GM23338 (cell line): Measurements from ENCODE around the gene ANKRD44. TPM values are rescaled to one million over a fixed set of nuclear protein-coding genes. Genes with fewer than 3 reads are reported as not detected.
A peak's percentile ranks its signal among the peaks of the same experiment; 100 is the strongest.

Experiments used
- ATAC-seq: fragments of 200-7000 bp; cut with Tn5 transposase; 3 replicates; pipeline ENCODE4 v1.9.1; 2020
- DNase-seq: peaks from one replicate; pipeline ENCODE4 v3.0.0-alpha.2; 2015; ENCODE audit warnings: low spot score
- H2AFZ ChIP-seq: fragments of 200-600 bp; sonication (generic); 2 replicates; pipeline ENCODE4 v1.8.0; 2016; ENCODE audit warnings: antibody characterized with exemption, mild to moderate bottlenecking, moderate library complexity
- H3F3A ChIP-seq: fragments of 200-600 bp; sonication (generic); replicated peaks from 2 replicates; pipeline ENCODE4 v1.8.0; 2017; ENCODE audit warnings: antibody characterized with exemption, mixed run types, low read depth
- H3K27ac ChIP-seq: fragments of 200-600 bp; sonication (generic); 2 replicates; pipeline ENCODE4 v1.6.1; 2016; ENCODE audit warnings: low read depth
- H3K27me3 ChIP-seq: fragments of 200-600 bp; sonication (generic); 2 replicates; pipeline ENCODE4 v1.8.0; 2016; ENCODE audit warnings: mild to moderate bottlenecking, mixed run types, moderate library complexity; ENCODE audit not compliant: insufficient read depth
- H3K36me3 ChIP-seq: fragments of 200-600 bp; sonication (generic); 2 replicates; pipeline ENCODE4 v1.8.0; 2016; ENCODE audit warnings: mild to moderate bottlenecking; ENCODE audit not compliant: insufficient read depth
- H3K4me1 ChIP-seq: fragments of 200-600 bp; sonication (generic); 2 replicates; pipeline ENCODE4 v1.8.0; 2016; ENCODE audit warnings: mild to moderate bottlenecking, moderate library complexity; ENCODE audit not compliant: insufficient read depth
- H3K4me2 ChIP-seq: fragments of 200-600 bp; sonication (generic); 2 replicates; pipeline ENCODE4 v1.7.1; 2017; ENCODE audit warnings: mixed run types
- H3K4me3 ChIP-seq: fragments of 200-600 bp; sonication (generic); 2 replicates; pipeline ENCODE4 v1.6.1; 2016; ENCODE audit warnings: mixed run types
- H3K79me2 ChIP-seq: fragments of 200-600 bp; sonication (generic); replicated peaks from 2 replicates; pipeline ENCODE4 v1.8.0; 2017; ENCODE audit warnings: mild to moderate bottlenecking; ENCODE audit not compliant: insufficient read depth
- H3K9me2 ChIP-seq: fragments of 200-600 bp; sonication (generic); 2 replicates; pipeline ENCODE4 v1.8.0; 2017; ENCODE audit not compliant: insufficient read depth
- H4K20me1 ChIP-seq: fragments of 200-600 bp; sonication (generic); replicated peaks from 2 replicates; pipeline ENCODE4 v1.8.0; 2017; ENCODE audit warnings: mild to moderate bottlenecking; ENCODE audit not compliant: insufficient read depth
- H3K27ac Mint-ChIP-seq: 2 replicates; pipeline ENCODE4 v1.8.0; 2020; ENCODE audit warnings: inconsistent platforms, mild to moderate bottlenecking, moderate library complexity, mixed read lengths
- H3K27me3 Mint-ChIP-seq: 3 replicates; pipeline ENCODE4 v1.8.0; 2022; ENCODE audit warnings: low read depth, mild to moderate bottlenecking, moderate library complexity, mixed read lengths, inconsistent platforms; ENCODE audit not compliant: insufficient read depth, poor library complexity
- H3K36me3 Mint-ChIP-seq: 3 replicates; pipeline ENCODE4 v1.8.0; 2021; ENCODE audit warnings: low read depth, mild to moderate bottlenecking, inconsistent platforms, moderate library complexity, mixed read lengths
- H3K4me1 Mint-ChIP-seq: 3 replicates; pipeline ENCODE4 v1.8.0; 2020; ENCODE audit warnings: mild to moderate bottlenecking, inconsistent platforms, mixed read lengths
- H3K4me3 Mint-ChIP-seq: 3 replicates; pipeline ENCODE4 v1.8.0; 2021; ENCODE audit warnings: moderate library complexity, mild to moderate bottlenecking, inconsistent platforms, mixed read lengths
- H3K9me3 Mint-ChIP-seq: 3 replicates; pipeline ENCODE4 v1.8.0; 2020; ENCODE audit warnings: moderate library complexity, mild to moderate bottlenecking, inconsistent platforms, mixed read lengths
- EZH2 ChIP-seq: fragments of 200-600 bp; sonication (generic); IDR thresholded peaks from one replicate; pipeline ENCODE4 v1.8.0; 2017; ENCODE audit warnings: antibody characterized with exemption, mild to moderate bottlenecking, low read depth; ENCODE audit not compliant: unreplicated experiment
- JUNB ChIP-seq: IDR thresholded peaks from one replicate; pipeline ENCODE4 v1.6.1; 2016; ENCODE audit warnings: antibody characterized with exemption; ENCODE audit not compliant: unreplicated experiment
- NANOG ChIP-seq: IDR thresholded peaks from 2 replicates; pipeline ENCODE4 v1.6.1; 2016; ENCODE audit warnings: antibody characterized with exemption, borderline replicate concordance
- POLR2AphosphoS5 ChIP-seq: IDR thresholded peaks from 2 replicates; pipeline ENCODE4 v1.6.1; 2016; ENCODE audit warnings: antibody characterized with exemption, low read depth
- ZNF114 ChIP-seq: fragments of 250-450 bp; sonication (Bioruptor Pico); IDR thresholded peaks from 2 replicates; pipeline ENCODE4 v1.5.0; 2020; ENCODE audit warnings: mild to moderate bottlenecking, moderate library complexity
- ZNF331 ChIP-seq: fragments of 250-450 bp; sonication (Bioruptor Pico); IDR thresholded peaks from 2 replicates; pipeline ENCODE4 v1.5.0; 2020; ENCODE audit warnings: low read depth, mild to moderate bottlenecking, moderate library complexity
- ZNF462 ChIP-seq: fragments of 250-450 bp; sonication (Bioruptor Pico); IDR thresholded peaks from 2 replicates; pipeline ENCODE4 v1.5.0; 2020; ENCODE audit warnings: mild to moderate bottlenecking, moderate library complexity
- polyA plus RNA-seq: library from polyadenylated mRNA; unstranded; fragments of >200 nt; fragmentation: Nextera tagmentation; extraction: Ambion mirVana; gene quantifications from 2 replicates; pipeline ENCODE4 v1.2.1, GENCODE V29; 2016
- total RNA-seq: library from RNA; depleted of rRNA; stranded (reverse); fragments of >200 nt; shearing (Covaris generic); gene quantifications from 2 replicates; pipeline ENCODE4 v1.2.3, GENCODE V29; 2014
- TF ChIP-seq, protein P1 (sequence below), 2 experiments: fragments of 200-600 bp in 1 of 2; sonication (generic) in 1 of 2; conservative IDR thresholded peaks; 2 replicates each; pipeline versions ENCODE4 v1.5.1 to v1.6.1; 2016 to 2017; ENCODE audit warnings: antibody characterized with exemption in 2 of 2, low read depth in 2 of 2, mild to moderate bottlenecking in 2 of 2, moderate library complexity in 1 of 2

The ANKRD44 gene
- total and polyA plus RNA-seq, 2 experiments from 2014 or later: 0.44 to 0.56 TPM

DNA sequence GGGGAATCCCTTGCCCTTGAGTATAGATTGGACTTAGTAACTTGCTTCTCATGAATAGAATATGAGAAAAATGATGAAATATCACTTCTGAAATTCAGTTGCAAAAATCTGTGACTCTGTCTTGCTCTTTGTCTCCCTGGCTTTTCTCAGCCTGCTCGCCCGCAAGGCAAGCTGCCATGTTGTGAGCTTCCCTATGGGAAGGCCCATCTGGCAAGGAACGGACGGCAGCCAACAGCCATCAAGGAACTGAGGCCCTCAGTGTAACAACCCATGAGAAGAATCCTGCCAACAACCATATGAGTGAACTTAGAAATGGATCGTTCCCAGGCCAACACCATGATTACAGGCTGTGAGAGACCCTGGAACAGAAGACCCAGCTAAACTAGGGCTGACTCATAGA, 325.7 kb downstream of the ANKRD44 start:
- no peaks in the 10 kb centered on the region for H3K36me3 ChIP-seq
- no peak for DNase-seq
- peaks cover 16% of the 10 kb centered on the region; the same call in 1 of the 2 replicates for H3K4me1 ChIP-seq
- Mint-ChIP-seq H3K4me1 (peaks cover 24% of the 10 kb centered on the region; the same call in 2 of the 3 replicates), H3K9me3 (no peaks in the 10 kb centered on the region; the same call in 2 of the 3 replicates), H3K36me3 (no peaks in the 10 kb centered on the region), H3K27ac (peak overlapping the region; percentile 43; the same call in 1 of the 2 replicates), H3K4me3 (no peak overlapping the region), H3K27me3 (peaks cover 2% of the 10 kb centered on the region)
- no peak for ATAC-seq
- H4K20me1 ChIP-seq: no peaks in the 10 kb centered on the region
- TF ChIP-seq POLR2AphosphoS5: no peak
- TF ChIP-seq JUNB: no peak
- no peak for TF ChIP-seq ZNF331 (CRISPR knock-in tag)
- no peak for TF ChIP-seq ZNF462 (CRISPR knock-in tag)
- TF ChIP-seq, protein P1, sequence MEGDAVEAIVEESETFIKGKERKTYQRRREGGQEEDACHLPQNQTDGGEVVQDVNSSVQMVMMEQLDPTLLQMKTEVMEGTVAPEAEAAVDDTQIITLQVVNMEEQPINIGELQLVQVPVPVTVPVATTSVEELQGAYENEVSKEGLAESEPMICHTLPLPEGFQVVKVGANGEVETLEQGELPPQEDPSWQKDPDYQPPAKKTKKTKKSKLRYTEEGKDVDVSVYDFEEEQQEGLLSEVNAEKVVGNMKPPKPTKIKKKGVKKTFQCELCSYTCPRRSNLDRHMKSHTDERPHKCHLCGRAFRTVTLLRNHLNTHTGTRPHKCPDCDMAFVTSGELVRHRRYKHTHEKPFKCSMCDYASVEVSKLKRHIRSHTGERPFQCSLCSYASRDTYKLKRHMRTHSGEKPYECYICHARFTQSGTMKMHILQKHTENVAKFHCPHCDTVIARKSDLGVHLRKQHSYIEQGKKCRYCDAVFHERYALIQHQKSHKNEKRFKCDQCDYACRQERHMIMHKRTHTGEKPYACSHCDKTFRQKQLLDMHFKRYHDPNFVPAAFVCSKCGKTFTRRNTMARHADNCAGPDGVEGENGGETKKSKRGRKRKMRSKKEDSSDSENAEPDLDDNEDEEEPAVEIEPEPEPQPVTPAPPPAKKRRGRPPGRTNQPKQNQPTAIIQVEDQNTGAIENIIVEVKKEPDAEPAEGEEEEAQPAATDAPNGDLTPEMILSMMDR (conservative IDR thresholded peaks at IDR 0.05; ENCODE audit: low read depth in 2 of 2): no peak
- TF ChIP-seq EZH2: no peak
- no peak for TF ChIP-seq ZNF114 (CRISPR knock-in tag)
- TF ChIP-seq NANOG: no peak
- H3K9me2 ChIP-seq: no peaks in the 10 kb centered on the region
- H3K4me3 ChIP-seq: no peak overlapping the region
- no peaks in the 10 kb centered on the region for H3K27me3 ChIP-seq
- no peak overlapping the region for H2AFZ ChIP-seq
- H3F3A ChIP-seq: no peaks in the 10 kb centered on the region
- no peak overlapping the region for H3K4me2 ChIP-seq
- no peak overlapping the region for H3K27ac ChIP-seq
- no peaks in the 10 kb centered on the region for H3K79me2 ChIP-seq
